Measurements from ENCODE around the gene LSAMP. TPM values are rescaled to one million over a fixed set of nuclear protein-coding genes. Genes with fewer than 3 reads are reported as not detected.

Gene LSAMP
- total RNA-seq, 4 donors from 2014 or later: 1.1 to 3.5 (median 2.0) TPM

DNA sequence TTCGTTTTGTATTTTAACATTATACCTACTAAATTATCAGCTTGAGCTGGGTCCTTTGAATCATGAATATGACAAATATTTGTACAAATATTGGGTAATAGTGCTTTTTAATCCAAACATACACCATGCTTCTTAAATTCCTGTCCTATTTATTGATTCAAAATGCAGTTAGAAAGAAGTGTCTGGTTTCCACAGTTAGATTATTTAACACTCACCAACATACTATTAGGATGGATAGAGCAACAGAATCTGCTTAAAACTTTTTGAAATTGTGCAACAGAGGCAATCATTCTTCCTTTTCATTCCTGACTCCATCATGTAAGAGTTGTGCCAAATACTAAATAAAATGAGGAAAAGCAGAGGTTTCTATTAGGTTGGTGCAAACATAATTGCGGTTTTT lies 281.2 kb downstream of the LSAMP start:
- no peak for DNase-seq (ENCODE audit: low spot score in 2 of 2)
- 78 to 91% methylated on average over 2 of the region's 2 CpGs for WGBS, 2 donors
- TF ChIP-seq, protein P1, sequence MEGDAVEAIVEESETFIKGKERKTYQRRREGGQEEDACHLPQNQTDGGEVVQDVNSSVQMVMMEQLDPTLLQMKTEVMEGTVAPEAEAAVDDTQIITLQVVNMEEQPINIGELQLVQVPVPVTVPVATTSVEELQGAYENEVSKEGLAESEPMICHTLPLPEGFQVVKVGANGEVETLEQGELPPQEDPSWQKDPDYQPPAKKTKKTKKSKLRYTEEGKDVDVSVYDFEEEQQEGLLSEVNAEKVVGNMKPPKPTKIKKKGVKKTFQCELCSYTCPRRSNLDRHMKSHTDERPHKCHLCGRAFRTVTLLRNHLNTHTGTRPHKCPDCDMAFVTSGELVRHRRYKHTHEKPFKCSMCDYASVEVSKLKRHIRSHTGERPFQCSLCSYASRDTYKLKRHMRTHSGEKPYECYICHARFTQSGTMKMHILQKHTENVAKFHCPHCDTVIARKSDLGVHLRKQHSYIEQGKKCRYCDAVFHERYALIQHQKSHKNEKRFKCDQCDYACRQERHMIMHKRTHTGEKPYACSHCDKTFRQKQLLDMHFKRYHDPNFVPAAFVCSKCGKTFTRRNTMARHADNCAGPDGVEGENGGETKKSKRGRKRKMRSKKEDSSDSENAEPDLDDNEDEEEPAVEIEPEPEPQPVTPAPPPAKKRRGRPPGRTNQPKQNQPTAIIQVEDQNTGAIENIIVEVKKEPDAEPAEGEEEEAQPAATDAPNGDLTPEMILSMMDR (IDR thresholded peaks at IDR 0.05): no peak
- TF ChIP-seq POLR2A (IDR thresholded peaks at IDR 0.05): no peak
- intact Hi-C loops (cut with DNase I; ENCODE audit: low total_unique reads): no loop called here
- no peak overlapping the region for H3K4me3 ChIP-seq (ENCODE audit: low read depth, poor library complexity, severe bottlenecking)

DNA sequence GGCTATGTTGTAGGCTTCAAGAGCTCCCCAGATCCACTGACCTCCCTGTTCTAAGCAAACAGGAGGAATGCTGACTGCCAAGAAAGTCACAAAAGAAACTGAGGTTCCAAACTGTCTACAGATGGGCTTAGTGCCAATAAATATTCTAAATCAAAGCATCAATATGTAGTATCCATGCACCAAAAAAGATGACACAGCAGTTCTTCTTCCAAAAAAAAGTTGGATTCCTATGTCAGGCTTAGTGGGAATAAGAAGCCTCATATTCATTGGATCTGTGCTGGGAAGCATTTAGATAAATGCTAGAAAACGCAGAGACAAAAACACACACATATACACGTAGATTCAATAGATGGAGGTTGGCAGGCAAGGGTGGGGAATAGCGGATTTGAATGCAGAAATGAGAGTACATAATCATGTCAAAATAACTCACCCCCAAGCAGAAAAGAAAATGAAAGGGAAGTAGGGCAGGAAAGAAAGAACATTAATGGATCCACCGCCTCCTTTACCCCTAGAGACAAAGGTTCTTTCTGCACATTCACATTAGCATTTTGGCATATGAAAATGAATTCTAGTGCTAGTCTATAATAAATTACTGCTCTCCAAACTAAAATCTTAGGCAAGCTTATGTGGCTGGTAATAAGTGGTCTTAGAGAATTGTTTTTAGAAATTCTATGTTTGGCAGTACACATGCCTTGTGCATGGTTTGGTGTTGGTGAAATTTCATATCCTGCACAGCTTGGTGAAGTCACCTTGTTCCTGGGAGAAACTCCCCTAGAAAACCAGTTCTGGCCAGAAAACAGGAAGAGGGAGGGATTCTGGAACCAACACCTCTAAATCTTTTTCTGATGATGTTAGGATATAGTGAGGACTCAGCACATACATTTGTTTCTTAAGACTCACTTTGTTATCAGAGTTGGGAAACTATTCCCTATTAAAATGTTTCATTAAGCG lies 283.4 kb downstream of the LSAMP start:
- intact Hi-C loops (cut with DNase I; ENCODE audit: low total_unique reads): no loop called here
- WGBS, 2 donors: 61 to 62% methylated on average over 5 of the region's 5 CpGs
- TF ChIP-seq, protein P1 (IDR thresholded peaks at IDR 0.05): no peak
- no peak for TF ChIP-seq POLR2A (IDR thresholded peaks at IDR 0.05)
- no peak overlapping the region for H3K4me3 ChIP-seq (ENCODE audit: low read depth, poor library complexity, severe bottlenecking)
- DNase-seq (ENCODE audit: low spot score in 2 of 2): no peak

DNA sequence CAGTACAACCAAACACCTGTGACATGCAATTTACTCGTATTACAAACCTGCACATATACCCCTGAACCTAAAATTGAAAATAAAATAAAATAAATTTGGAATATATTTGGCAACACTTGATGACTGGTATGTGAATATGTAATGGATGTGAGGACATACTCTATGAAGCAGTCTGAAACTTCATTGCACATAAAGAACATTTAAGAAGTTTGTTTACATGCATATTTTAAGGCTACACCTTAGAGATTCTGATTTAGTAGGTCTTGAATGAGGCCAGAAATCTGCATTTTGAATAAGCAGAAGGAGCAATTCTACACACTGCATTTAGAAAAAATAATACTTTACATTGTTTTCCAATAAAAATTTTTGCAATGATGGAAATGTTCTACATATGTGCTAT lies 284.7 kb downstream of the LSAMP start:
- intact Hi-C loops (cut with DNase I; ENCODE audit: low total_unique reads): no loop called here
- no peak overlapping the region for H3K4me3 ChIP-seq (ENCODE audit: low read depth, poor library complexity, severe bottlenecking)
- WGBS, 2 donors: 94 to 95% methylated on average over 1 of the region's 1 CpG
- no peak for TF ChIP-seq POLR2A (IDR thresholded peaks at IDR 0.05)
- TF ChIP-seq, protein P1 (IDR thresholded peaks at IDR 0.05): no peak
- DNase-seq (ENCODE audit: low spot score in 2 of 2): no peak

DNA sequence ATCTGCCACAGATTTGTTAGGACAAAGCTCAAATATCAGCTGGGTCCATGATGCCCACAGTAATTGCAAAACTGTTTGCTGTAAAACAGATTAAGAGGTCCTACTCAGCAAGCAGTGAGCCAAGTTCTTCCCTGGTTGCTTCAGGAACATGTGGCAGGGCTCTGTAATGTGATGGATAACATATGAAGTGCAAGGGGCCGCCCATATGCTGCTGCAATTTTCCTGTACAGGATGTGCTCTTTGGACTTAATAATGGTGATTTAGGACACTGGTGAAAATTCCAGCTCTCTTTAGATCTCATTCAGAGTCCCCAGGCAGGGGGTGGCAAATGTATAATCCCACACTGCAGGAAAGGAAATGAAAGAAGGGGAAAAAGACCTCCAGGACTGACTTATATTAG lies 289.4 kb downstream of the LSAMP start:
- TF ChIP-seq POLR2A (IDR thresholded peaks at IDR 0.05): no peak
- TF ChIP-seq, protein P1 (IDR thresholded peaks at IDR 0.05): no peak
- 61 to 67% methylated on average over 1 of the region's 1 CpG for WGBS, 2 donors

DNA sequence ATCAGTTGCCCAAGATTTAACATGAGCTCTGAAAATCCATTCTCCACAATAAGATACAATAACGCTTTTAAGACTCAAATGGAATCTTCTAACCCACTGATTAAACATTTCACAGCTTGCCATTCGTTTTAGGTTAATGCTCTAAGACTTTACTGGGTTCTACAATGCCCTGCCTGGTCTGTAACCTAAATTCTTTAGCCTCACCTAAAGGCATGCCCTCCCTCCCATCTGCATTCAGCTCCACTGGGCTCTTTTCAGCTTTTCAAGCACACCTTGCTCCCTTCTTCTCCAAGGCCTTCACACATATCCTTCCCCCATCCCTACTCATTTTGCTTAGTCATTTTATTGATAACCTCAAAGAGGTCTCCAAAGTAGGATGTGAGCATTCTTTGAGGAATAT lies 290.9 kb downstream of the LSAMP start:
- H3K4me3 ChIP-seq (ENCODE audit: low read depth, poor library complexity, severe bottlenecking): no peak overlapping the region
- intact Hi-C loops (cut with DNase I; ENCODE audit: low total_unique reads): no loop called here
- TF ChIP-seq, protein P1 (IDR thresholded peaks at IDR 0.05): no peak
- TF ChIP-seq POLR2A (IDR thresholded peaks at IDR 0.05): no peak
- 61 to 67% methylated on average over 2 of the region's 2 CpGs for WGBS, 2 donors
- DNase-seq (ENCODE audit: low spot score in 2 of 2): no peak

More for the DNA sequence above, 289.4 kb downstream of the LSAMP start:
- H3K4me3 ChIP-seq (ENCODE audit: low read depth, poor library complexity, severe bottlenecking): no peak overlapping the region
- DNase-seq (ENCODE audit: low spot score in 2 of 2): no peak
- intact Hi-C loops (cut with DNase I; ENCODE audit: low total_unique reads): no loop called here

Measured in lower leg skin (tissue), 4 donors.